ENCODE data around the gene NLRC5.

GRCh38 chr16:56945847-56946527 lies 43.4 kb upstream of the NLRC5 start:
- TF ChIP-seq CTCF (IDR thresholded peaks at IDR 0.05) = no peak
- TF ChIP-seq POLR2A (IDR thresholded peaks at IDR 0.05) = no peak
